GM12892 (cell line): ENCODE measurements around the gene COLGALT1.

Experiments
- POLR2A ChIP-seq: IDR thresholded peaks from 2 replicates; pipeline ENCODE4 v1.6.1; 2011; ENCODE audit warnings: low read depth, low read length, control low read depth
- POLR2AphosphoS5 ChIP-seq: IDR thresholded peaks from 2 replicates; pipeline ENCODE4 v1.6.1; 2011; ENCODE audit warnings: low read depth, low read length, control low read depth
- TAF1 ChIP-seq: IDR thresholded peaks from 2 replicates; pipeline ENCODE4 v1.6.1; 2011; ENCODE audit warnings: low read depth, mild to moderate bottlenecking, control low read depth, low read length, borderline replicate concordance

GRCh38 chr19:17632577-17632976 is 77.1 kb downstream of the COLGALT1 start:
- TF ChIP-seq POLR2A (no peak), POLR2AphosphoS5 (no peak), TAF1 (no peak)
